NK-92 (cell line): ENCODE results near the gene ST6GAL1.

Experiments used
- DNase-seq: peaks from one replicate; lab custom pipeline; 2025; ENCODE audit not compliant: unreplicated experiment; lab: John Stamatoyannopoulos, UW

The ST6GAL1 gene

GRCh38 chr3:186915806-186916796 lies 14.2 kb upstream of the ST6GAL1 start:
- no peak for DNase-seq

GRCh38 chr3:186917512-186918312 lies 12.6 kb upstream of the ST6GAL1 start:
- no peak for DNase-seq

GRCh38 chr3:186920301-186920700 lies 10.0 kb upstream of the ST6GAL1 start:
- DNase-seq: no peak

GRCh38 chr3:186920796-186921195 lies 9.5 kb upstream of the ST6GAL1 start:
- DNase-seq: no peak

- DNase-seq: no peak
Observed at GRCh38 chr3:186921578-186921977, 8.7 kb upstream of the ST6GAL1 start.

- DNase-seq: no peak
Observed at GRCh38 chr3:186922224-186922623, 8.1 kb upstream of the ST6GAL1 start.

GRCh38 chr3:186922790-186923189 lies 7.5 kb upstream of the ST6GAL1 start:
- no peak for DNase-seq

GRCh38 chr3:186923241-186923640 lies 7.1 kb upstream of the ST6GAL1 start:
- no peak for DNase-seq

- DNase-seq: no peak
Observed at GRCh38 chr3:186925826-186926225, 4.5 kb upstream of the ST6GAL1 start.

- DNase-seq: no peak
Observed at GRCh38 chr3:186929186-186929585, 1.1 kb upstream of the ST6GAL1 start.

GRCh38 chr3:186929685-186930084 lies 641 bp upstream of the ST6GAL1 start:
- no peak for DNase-seq

GRCh38 chr3:186930641-186931531 lies 560 bp downstream of the ST6GAL1 start:
- DNase-seq: no peak

GRCh38 chr3:186931532-186932280 lies 1.4 kb downstream of the ST6GAL1 start:
- no peak for DNase-seq

GRCh38 chr3:186932281-186933181 lies 2.2 kb downstream of the ST6GAL1 start:
- DNase-seq: no peak

GRCh38 chr3:186933816-186934215 lies 3.5 kb downstream of the ST6GAL1 start:
- DNase-seq: no peak

GRCh38 chr3:186935133-186935532 lies 4.8 kb downstream of the ST6GAL1 start:
- no peak for DNase-seq

- DNase-seq: no peak
Observed at GRCh38 chr3:186937017-186937875, 6.9 kb downstream of the ST6GAL1 start.

GRCh38 chr3:186938716-186939115 lies 8.4 kb downstream of the ST6GAL1 start:
- no peak for DNase-seq
